HAP-1 (cell line): ENCODE data around the gene RBMY1J.
"Not testable (repeated sequence)": the region's sequence is repeated elsewhere in the genome, so short reads cannot be mapped to it uniquely, and the experiment has no call there.

Source experiments
- DNase-seq, 2 experiments: peaks; one replicate each; pipeline ENCODE4 v3.0.0-alpha.2; 2016 to 2020; ENCODE audit warnings: low spot score in 2 of 2
- H3K27me3 ChIP-seq: fragments of 250-450 bp; sonication (Bioruptor Pico); 2 replicates; pipeline ENCODE4 v1.5.1; 2020; ENCODE audit warnings: low read depth, mild to moderate bottlenecking, moderate library complexity
- H3K36me3 ChIP-seq: fragments of 250-450 bp; sonication (Bioruptor Pico); replicated peaks from 2 replicates; pipeline ENCODE4 v1.5.1; 2020; ENCODE audit warnings: mild to moderate bottlenecking
- H3K4me1 ChIP-seq: fragments of 250-450 bp; sonication (Bioruptor Pico); 2 replicates; pipeline ENCODE4 v1.5.1; 2020; ENCODE audit warnings: mild to moderate bottlenecking
- H3K4me3 ChIP-seq: fragments of 250-450 bp; sonication (Bioruptor Pico); 2 replicates; pipeline ENCODE4 v1.5.1; 2020; ENCODE audit warnings: mild to moderate bottlenecking, moderate library complexity
- H3K9me3 ChIP-seq: fragments of 250-450 bp; sonication (Bioruptor Pico); 2 replicates; pipeline ENCODE4 v1.5.1; 2020; ENCODE audit warnings: mild to moderate bottlenecking, moderate library complexity
- in situ Hi-C: fragments of 300-500 bp; cut with MboI; formaldehyde crosslinking; loops from 3 replicates; pipeline ENCODE4 v1.14.3; 2020; ENCODE audit warnings: low sequenced_read_pairs, inconsistent platforms, mixed read lengths

RBMY1J gene

DNA sequence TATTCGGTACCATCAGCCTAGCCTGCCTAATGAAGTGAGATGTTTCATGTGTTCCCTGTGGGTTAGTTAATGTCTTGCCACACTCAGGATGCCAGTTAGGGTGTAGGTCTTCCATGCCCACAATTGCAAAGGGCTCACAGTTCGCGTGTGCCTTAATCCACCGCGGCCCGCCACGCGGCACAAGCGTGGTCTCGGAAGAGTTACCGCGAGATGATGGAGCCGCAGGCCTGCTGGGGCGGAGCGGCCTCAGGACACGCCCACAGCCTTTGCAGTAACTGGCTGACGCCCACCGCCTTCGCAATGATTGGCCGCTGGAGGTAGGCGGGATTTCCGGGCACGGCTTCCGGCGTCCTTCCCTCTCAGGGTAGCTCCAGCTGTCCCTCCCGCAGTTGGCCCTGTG lies at the start of gene RBMY1J:
RBMY1J (plus strand) TSS at position 301 of the 400 bp plus-strand sequence. CDS start 2,038 bp downstream, outside the sequence.
- H3K36me3 ChIP-seq, H3K27me3 ChIP-seq, in situ Hi-C loops, H3K4me1 ChIP-seq, DNase-seq, H3K4me3 ChIP-seq, H3K9me3 ChIP-seq: not testable (repeated sequence)

DNA sequence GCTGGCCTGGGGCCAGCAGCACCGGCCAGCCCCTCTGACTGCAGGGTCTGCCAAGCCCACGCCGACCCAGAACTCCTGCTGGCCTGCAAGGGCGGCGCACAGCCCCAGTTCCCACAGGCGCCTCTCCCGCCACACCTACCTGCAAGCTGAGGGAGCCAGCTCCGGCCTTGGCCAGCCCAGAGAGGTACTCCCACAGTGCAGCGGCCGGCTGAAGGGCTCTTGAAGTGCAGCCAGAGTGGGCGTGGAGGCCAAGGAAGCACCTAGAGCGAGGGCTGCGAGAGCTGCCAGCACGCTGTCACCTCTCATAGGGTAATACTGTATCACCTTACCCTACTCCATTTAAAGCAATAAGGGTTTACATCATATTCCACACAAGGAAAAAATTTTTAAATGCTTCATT lies 35.8 kb upstream of the RBMY1J start:
- Histone ChIP-seq H3K36me3 (no peaks in the 10 kb centered on the region), H3K9me3 (no peaks in the 10 kb centered on the region), H3K4me1 (no peaks in the 10 kb centered on the region), H3K4me3 (no peak overlapping the region), H3K27me3 (no peaks in the 10 kb centered on the region)
- DNase-seq = no peak
- in situ Hi-C loops = no loop called here

DNA sequence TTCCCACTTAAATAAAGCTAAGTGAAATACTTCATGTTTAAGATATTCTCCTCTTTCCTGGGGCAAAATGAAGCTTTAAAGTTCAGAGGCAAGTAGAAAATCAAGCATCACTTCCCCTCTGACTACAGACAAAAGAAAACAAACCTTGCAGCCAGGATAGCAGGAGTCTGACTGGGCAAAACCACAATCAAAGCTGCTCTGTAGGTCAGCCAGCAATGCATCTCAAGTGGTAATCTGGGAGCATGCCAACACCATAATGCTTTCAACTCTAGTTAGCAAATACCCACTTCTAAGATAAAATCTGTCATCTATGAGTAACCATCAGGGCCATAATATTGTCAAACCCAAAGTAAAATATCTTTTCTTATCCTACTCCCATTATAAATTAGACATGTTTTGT lies 32.6 kb upstream of the RBMY1J start:
- no peaks in the 10 kb centered on the region for H3K27me3 ChIP-seq
- no peaks in the 10 kb centered on the region for H3K9me3 ChIP-seq
- no peak overlapping the region for H3K4me3 ChIP-seq
- in situ Hi-C loops = no loop called here
- H3K36me3 ChIP-seq = no peaks in the 10 kb centered on the region
- DNase-seq = no peak
- H3K4me1 ChIP-seq = no peaks in the 10 kb centered on the region

DNA sequence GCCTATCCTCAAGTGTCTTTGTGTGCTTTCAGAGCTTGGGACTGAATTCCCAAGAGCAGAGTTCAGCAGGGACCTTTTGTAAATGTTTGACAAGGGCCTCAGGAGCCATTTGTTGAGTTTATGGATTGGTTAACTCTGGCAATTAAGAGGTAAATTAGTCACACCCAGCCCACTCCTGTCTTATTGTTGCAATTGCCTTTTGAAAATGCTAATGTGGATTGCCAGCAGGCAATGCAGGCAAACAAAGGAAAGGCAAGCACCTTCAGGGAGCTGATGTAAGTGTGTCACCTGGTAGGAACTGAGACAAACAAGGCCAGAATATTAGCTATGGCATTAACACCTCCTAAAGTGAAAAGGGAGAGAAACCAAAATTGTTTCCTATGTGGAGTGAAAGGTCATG lies 29.7 kb upstream of the RBMY1J start:
- Histone ChIP-seq H3K9me3 (no peaks in the 10 kb centered on the region), H3K27me3 (no peaks in the 10 kb centered on the region), H3K4me3 (no peak overlapping the region), H3K36me3 (no peaks in the 10 kb centered on the region), H3K4me1 (no peaks in the 10 kb centered on the region)
- in situ Hi-C loops = no loop called here
- no peak for DNase-seq

- DNase-seq, in situ Hi-C loops, H3K9me3 ChIP-seq, H3K4me1 ChIP-seq, H3K27me3 ChIP-seq, H3K36me3 ChIP-seq, H3K4me3 ChIP-seq: not testable (repeated sequence)
Measured at GRCh38 chrY:22444718-22445396, 41.6 kb downstream of the RBMY1J start.

GRCh38 chrY:22455522-22455921 lies 52.3 kb downstream of the RBMY1J start:
- not testable (repeated sequence) for H3K4me3 ChIP-seq

DNA sequence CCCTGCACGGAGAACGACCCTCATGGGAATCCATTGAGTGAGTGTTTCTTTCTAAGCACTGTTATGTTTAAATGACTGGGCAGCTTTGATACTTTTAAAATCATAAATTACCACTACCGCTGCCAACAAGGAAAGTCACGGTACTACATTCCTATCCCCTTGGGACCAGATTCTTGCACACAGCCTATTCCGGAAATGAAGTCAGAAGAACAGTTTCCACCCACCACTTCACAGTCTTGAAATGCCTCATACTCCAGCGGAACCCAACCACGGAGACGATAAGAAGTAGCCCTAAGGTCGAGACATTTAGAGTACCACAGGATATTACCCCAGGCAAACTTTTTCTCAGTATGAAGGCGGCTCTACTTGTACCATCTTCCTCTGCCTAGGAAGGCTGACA lies 58.8 kb downstream of the RBMY1J start:
- H3K4me3 ChIP-seq, H3K36me3 ChIP-seq, H3K27me3 ChIP-seq, H3K4me1 ChIP-seq, DNase-seq, in situ Hi-C loops, H3K9me3 ChIP-seq: not testable (repeated sequence)

More at GRCh38 chrY:22455522-22455921, 52.3 kb downstream of the RBMY1J start:
- H3K9me3 ChIP-seq, DNase-seq, in situ Hi-C loops, H3K36me3 ChIP-seq, H3K27me3 ChIP-seq, H3K4me1 ChIP-seq: not testable (repeated sequence)
